SK-N-SH (cell line): ENCODE results near the gene HOXB5. TPM values are rescaled to one million over a fixed set of nuclear protein-coding genes. Genes with fewer than 3 reads are reported as not detected.

ENCODE experiments used
- CTCF ChIA-PET: fragments of 300-600, 350-600 bp; formaldehyde crosslinking; extraction: SDS; loops from one replicate; lab custom pipeline; 2021; lab: Yijun Ruan, JAX
- POLR2A ChIA-PET: fragments of 350-600 bp; sonication (Branson Sonifier 250); formaldehyde crosslinking; extraction: SDS; loops from one replicate; lab custom pipeline; 2020; ENCODE audit warnings: antibody characterized with exemption, inconsistent platforms; lab: Yijun Ruan, JAX
- DNase-seq: peaks from one replicate; pipeline ENCODE4 v3.0.0; 2012
- H2AFZ ChIP-seq: fragments of 200-600 bp; sonication (generic); 2 replicates; pipeline ENCODE4 v1.8.1; 2016; ENCODE audit warnings: antibody characterized with exemption, mild to moderate bottlenecking, low read depth
- H3F3A ChIP-seq: fragments of 200-600 bp; sonication (generic); replicated peaks from 2 replicates; pipeline ENCODE3; 2016; ENCODE audit warnings: antibody characterized with exemption, mild to moderate bottlenecking; ENCODE audit not compliant: insufficient read depth
- H3K27ac ChIP-seq, 2 experiments: fragments of 200-500 bp in 1 of 2; fragments of 200-600 bp in 1 of 2; sonication (Bioruptor generic) in 1 of 2; sonication (generic), shearing (Covaris generic) in 1 of 2; 2 replicates each; pipeline versions ENCODE4 v1.5.1 to v1.6.1; 2014 to 2016; ENCODE audit warnings: low read depth in 2 of 2, inconsistent platforms in 1 of 2, low read length in 1 of 2, mild to moderate bottlenecking in 1 of 2, mixed read lengths in 1 of 2
- H3K27me3 ChIP-seq: fragments of 200-600 bp; sonication (generic), shearing (Covaris generic); 2 replicates; pipeline ENCODE4 v1.6.1; 2016; ENCODE audit warnings: mixed run types; ENCODE audit not compliant: insufficient read depth
- H3K36me3 ChIP-seq, 2 experiments: fragments of 200-500 bp in 1 of 2; fragments of 200-600 bp in 1 of 2; sonication (Bioruptor generic) in 1 of 2; sonication (generic) in 1 of 2; replicated peaks in 1 of 2; 2 replicates each; pipeline versions ENCODE3 to v1.5.1; 2014 to 2016; ENCODE audit warnings: low read length in 1 of 2, mild to moderate bottlenecking in 1 of 2; ENCODE audit not compliant: insufficient read depth in 2 of 2, control insufficient read depth in 1 of 2
- H3K4me1 ChIP-seq, 2 experiments: fragments of 200-500 bp in 1 of 2; fragments of 200-600 bp in 1 of 2; sonication (Bioruptor generic) in 1 of 2; sonication (generic), shearing (Covaris generic) in 1 of 2; 2 replicates each; pipeline versions ENCODE4 v1.5.1 to v1.6.1; 2014 to 2016; ENCODE audit warnings: low read depth in 1 of 2, low read length in 1 of 2, mixed run types in 1 of 2; ENCODE audit not compliant: insufficient read depth in 2 of 2, control insufficient read depth in 1 of 2
- H3K4me2 ChIP-seq: fragments of 200-600 bp; sonication (generic), shearing (Covaris generic); 2 replicates; pipeline ENCODE4 v1.6.1; 2017; ENCODE audit warnings: mixed run types
- H3K4me3 ChIP-seq, 2 experiments: fragments of 200-500 bp in 1 of 2; fragments of 200-600 bp in 1 of 2; sonication (Bioruptor generic) in 1 of 2; sonication (generic), shearing (Covaris generic) in 1 of 2; 2 replicates each; pipeline versions ENCODE4 v1.5.1 to v1.8.1; 2014 to 2016; ENCODE audit warnings: low read depth in 2 of 2, inconsistent platforms in 1 of 2, low read length in 1 of 2, mild to moderate bottlenecking in 1 of 2, mixed read lengths in 1 of 2, moderate library complexity in 1 of 2
- H3K79me2 ChIP-seq: fragments of 200-600 bp; sonication (generic); 2 replicates; pipeline ENCODE4 v1.8.1; 2017; ENCODE audit warnings: mild to moderate bottlenecking; ENCODE audit not compliant: insufficient read depth
- H3K9ac ChIP-seq: fragments of 200-600 bp; sonication (generic); 2 replicates; pipeline ENCODE4 v1.6.1; 2017; ENCODE audit warnings: mixed run types
- H3K9me2 ChIP-seq: fragments of 200-600 bp; sonication (generic); 2 replicates; pipeline ENCODE4 v1.6.1; 2017; ENCODE audit warnings: mixed run types
- H3K9me3 ChIP-seq: fragments of 200-600 bp; sonication (generic); 2 replicates; pipeline ENCODE4 v1.6.1; 2017; ENCODE audit warnings: mixed run types, mild to moderate bottlenecking, moderate library complexity
- H4K20me1 ChIP-seq: fragments of 200-600 bp; sonication (generic); 2 replicates; pipeline ENCODE4 v1.6.1; 2017; ENCODE audit warnings: mild to moderate bottlenecking, mixed run types; ENCODE audit not compliant: insufficient read depth
- CTCF ChIP-seq: fragments of 200-600 bp; sonication (generic); IDR thresholded peaks from 2 replicates; pipeline ENCODE4 v1.6.1; 2017; ENCODE audit warnings: antibody characterized with exemption, mild to moderate bottlenecking, moderate library complexity
- EP300 ChIP-seq, 2 experiments: IDR thresholded peaks; 2 replicates each; pipeline versions ENCODE4 v1.4.0 to v1.6.1; 2012; ENCODE audit warnings: borderline replicate concordance in 1 of 2, low read depth in 1 of 2, low read length in 1 of 2
- EZH2phosphoT487 ChIP-seq: fragments of 200-600 bp; sonication (generic); IDR thresholded peaks from 2 replicates; pipeline ENCODE4 v1.6.1; 2017; ENCODE audit warnings: low read depth, mixed run types, mild to moderate bottlenecking, antibody characterized with exemption, moderate library complexity, borderline replicate concordance
- GABPA ChIP-seq: IDR thresholded peaks from 2 replicates; pipeline ENCODE4 v1.4.0; 2012; ENCODE audit warnings: low read depth, mild to moderate bottlenecking
- GATA2 ChIP-seq: sonication (generic); formaldehyde crosslinking; IDR thresholded peaks from 2 replicates; pipeline ENCODE4 v1.5.0; 2020; ENCODE audit warnings: mild to moderate bottlenecking, missing genetic modification reagents
- IRF3 ChIP-seq: fragments of 150-350 bp; IDR thresholded peaks from 2 replicates; pipeline ENCODE4 v1.6.1; 2016; ENCODE audit warnings: mild to moderate bottlenecking, low read depth, low read length
- JUND ChIP-seq: IDR thresholded peaks from 2 replicates; pipeline ENCODE4 v1.4.0; 2012
- NFIC ChIP-seq: IDR thresholded peaks from 2 replicates; pipeline ENCODE4 v1.4.0; 2012; ENCODE audit warnings: borderline replicate concordance
- PBX3 ChIP-seq: IDR thresholded peaks from 2 replicates; pipeline ENCODE4; 2012
- POLR2AphosphoS5 ChIP-seq: IDR thresholded peaks from 2 replicates; pipeline ENCODE4 v1.6.1; 2012; ENCODE audit warnings: low read depth, low read length
- RXRA ChIP-seq: IDR thresholded peaks from 2 replicates; pipeline ENCODE4 v1.4.0; 2012; ENCODE audit warnings: low read depth, mild to moderate bottlenecking, borderline replicate concordance
- YY1 ChIP-seq: IDR thresholded peaks from 2 replicates; pipeline ENCODE4 v1.4.0; 2012; ENCODE audit warnings: low read depth, mild to moderate bottlenecking
- ZBTB33 ChIP-seq: IDR thresholded peaks from 2 replicates; pipeline ENCODE4 v1.4.0; 2012; ENCODE audit warnings: low read depth, borderline replicate concordance
- WGBS: methylation state at CpG from one replicate; pipeline ENCODE4 v1.1.6; 2017; ENCODE audit warnings: low lambda C conversion rate; 5-methylcytosine and 5-hydroxymethylcytosine counted together
- polyA plus RNA-seq, 3 experiments: library from polyadenylated mRNA; depleted of rRNA; stranded (reverse); fragments of >200 nt; gene quantifications; 2 replicates each; pipeline ENCODE4 v1.2.3, GENCODE V29; 2012

Gene HOXB5
- polyA plus RNA-seq, 1 of the 3 experiments (the other 2 are of a cell fraction) = not detected

- H3K4me3 ChIP-seq = no peak overlapping the region
- H3K9ac ChIP-seq = no peak overlapping the region
- ChIA-PET CTCF (interaction anchor here (1.5 kb wide), 1 partner anchor 18 kb away, joined by 3 read pairs; no protein-coding TSS in a partner anchor), POLR2A (no interaction called here)
- WGBS = 15% methylated on average over 26 of the region's 26 CpGs
- no peaks in the 10 kb centered on the region for H3K36me3 ChIP-seq
- H3K9me2 ChIP-seq = no peaks in the 10 kb centered on the region
- no peak overlapping the region for H2AFZ ChIP-seq
- DNase-seq = no peak
- H3K4me2 ChIP-seq = no peak overlapping the region
- H4K20me1 ChIP-seq = 0 out of 2 replicates have a peak, but pooled peaks cover 6% of the 10 kb centered on the region
- H3K27me3 ChIP-seq = peaks cover 99% of the 10 kb centered on the region
- TF ChIP-seq IRF3 = no peak
- no peak for TF ChIP-seq YY1
- no peak for TF ChIP-seq EP300 (IDR thresholded peaks at IDR 0.05; ENCODE audit: borderline replicate concordance in 1 of 2, low read depth in 1 of 2, low read length in 1 of 2)
- no peak for TF ChIP-seq PBX3
- no peak for TF ChIP-seq NFIC
- no peaks in the 10 kb centered on the region; a peak in 1 of 4 replicates for H3K4me1 ChIP-seq
- H3K9me3 ChIP-seq = no peaks in the 10 kb centered on the region
- H3K27ac ChIP-seq = no peak overlapping the region
- no peaks in the 10 kb centered on the region for H3K79me2 ChIP-seq
- H3F3A ChIP-seq = no peaks in the 10 kb centered on the region
These were observed 22.4 kb downstream of the HOXB5 start for GRCh38 chr17:48571024-48571818.

GRCh38 chr17:48570325-48571023 is 23.1 kb downstream of the HOXB5 start:
- H4K20me1 ChIP-seq = 0 out of 2 replicates have a peak, but pooled peaks cover 6% of the 10 kb centered on the region
- H3K9ac ChIP-seq = no peak overlapping the region
- H3K27ac ChIP-seq = no peak overlapping the region
- WGBS = 17% methylated on average over 16 of the region's 19 CpGs
- H3K79me2 ChIP-seq = no peaks in the 10 kb centered on the region
- H3F3A ChIP-seq = no peaks in the 10 kb centered on the region
- TF ChIP-seq EP300 (IDR thresholded peaks at IDR 0.05; ENCODE audit: borderline replicate concordance in 1 of 2, low read depth in 1 of 2, low read length in 1 of 2) (no peak), GATA2 (CRISPR knock-in tag) (no peak), CTCF (no peak), ZBTB33 (no peak), EZH2phosphoT487 (peak; percentile 82), POLR2AphosphoS5 (no peak), GABPA (no peak), RXRA (no peak), JUND (no peak)
- H3K4me3 ChIP-seq = no peak overlapping the region
- H3K4me1 ChIP-seq = no peaks in the 10 kb centered on the region
- no peak for DNase-seq
- peaks cover 99% of the 10 kb centered on the region for H3K27me3 ChIP-seq
- H3K36me3 ChIP-seq = no peaks in the 10 kb centered on the region
- no peak overlapping the region for H3K4me2 ChIP-seq
- no peak overlapping the region for H2AFZ ChIP-seq
- ChIA-PET CTCF (interaction anchor here (0.7 to 1.5 kb wide), 6 partner anchors 13 to 262 kb away, joined by 3 to 4 read pairs (median 3); no protein-coding TSS in a partner anchor), POLR2A (no interaction called here)
- no peaks in the 10 kb centered on the region for H3K9me3 ChIP-seq
- H3K9me2 ChIP-seq = no peaks in the 10 kb centered on the region
